Testis (tissue), 3 donors: ENCODE data around the gene URB1. TPM values are rescaled to one million over a fixed set of nuclear protein-coding genes. Genes with fewer than 3 reads are reported as not detected.

Experiments used
- DNase-seq: peaks from one replicate; pipeline ENCODE4 v3.0.0-alpha.2; 2019
- H3K27ac ChIP-seq, 2 donors: fragments of 200-600 bp; sonication (generic); one replicate each; pipeline ENCODE4 v1.5.1; 2019
- H3K27me3 ChIP-seq: fragments of 200-600 bp; sonication (generic); one replicate; pipeline ENCODE4 v1.5.1; 2019
- H3K36me3 ChIP-seq: fragments of 200-600 bp; sonication (generic); one replicate; pipeline ENCODE4 v1.5.1; 2017; ENCODE audit warnings: low read depth; ENCODE audit errors: missing control alignments
- H3K4me1 ChIP-seq: fragments of 200-600 bp; sonication (generic); one replicate; pipeline ENCODE4 v1.5.1; 2019
- H3K4me3 ChIP-seq, 2 donors: fragments of 200-600 bp; sonication (generic); one replicate each; pipeline ENCODE4 v1.5.1; 2017 to 2019
- H3K9me3 ChIP-seq: fragments of 200-600 bp; sonication (generic); one replicate; pipeline ENCODE4 v1.5.1; 2017
- CTCF ChIP-seq, 3 experiments: fragments of 450-650 bp in 2 of 3; fragments of 200-600 bp in 1 of 3; sonication (generic) in 1 of 3; IDR thresholded peaks; one replicate each; pipeline ENCODE4 v1.5.1; 2016 to 2019; ENCODE audit warnings: antibody characterized with exemption in 3 of 3, mild to moderate bottlenecking in 2 of 3, moderate library complexity in 1 of 3
- POLR2A ChIP-seq: fragments of 450-650 bp; IDR thresholded peaks from one replicate; pipeline ENCODE4 v1.6.1; 2017; ENCODE audit warnings: antibody characterized with exemption, mild to moderate bottlenecking, moderate library complexity
- WGBS, 2 donors: methylation state at CpG; one replicate each; pipeline ENCODE4 v1.1.5; 2018; 5-methylcytosine and 5-hydroxymethylcytosine counted together
- intact Hi-C: fragments of 100-400 bp; cut with DNase I; formaldehyde crosslinking; loops from one replicate; pipeline ENCODE4 v1.15.1; 2023; ENCODE audit warnings: low total_unique reads
- polyA plus RNA-seq: library from polyadenylated mRNA; stranded (reverse); fragments of 350-450 nt; fragmentation: Illumina TruSeq; extraction: RNeasy Lipid Tissue Mini Kit (QIAGEN cat#74804); gene quantifications from one replicate; pipeline ENCODE4 v1.2.3, GENCODE V29; 2014; ENCODE audit warnings: low read depth, low replicate concordance; ENCODE audit not compliant: insufficient read depth
- total RNA-seq, 2 donors: library from RNA; depleted of rRNA; stranded (reverse); fragments of >200 nt; gene quantifications; one replicate each; pipeline ENCODE4 v1.2.3, GENCODE V29; 2016

Gene URB1
- total and polyA plus RNA-seq, 3 donors from 2014 or later: 16.6 to 41.4 (median 38.8) TPM

- no peaks in the 10 kb centered on the region for H3K9me3 ChIP-seq
- H3K4me3 ChIP-seq: no peak overlapping the region
- H3K27me3 ChIP-seq: no peaks in the 10 kb centered on the region
- H3K4me1 ChIP-seq: peaks cover 20% of the 10 kb centered on the region
- H3K36me3 ChIP-seq: no peaks in the 10 kb centered on the region
- no peak overlapping the region for H3K27ac ChIP-seq
- WGBS, 2 donors: 88 to 92% methylated on average over 1 of the region's 1 CpG
- DNase-seq: no peak
- intact Hi-C loops: no loop called here
- no peak for TF ChIP-seq POLR2A
- TF ChIP-seq CTCF (IDR thresholded peaks at IDR 0.05): no peak
Measured at GRCh38 chr21:32332463-32332951, 60.3 kb downstream of the URB1 start.

GRCh38 chr21:32331444-32332305, 61.1 kb downstream of the URB1 start:
- DNase-seq: no peak
- H3K27ac ChIP-seq: peak overlapping the region; percentile 16 to 47
- no peaks in the 10 kb centered on the region for H3K9me3 ChIP-seq
- WGBS, 2 donors: 91 to 94% methylated on average over 9 of the region's 9 CpGs
- H3K4me3 ChIP-seq: no peak overlapping the region
- peaks cover 12% of the 10 kb centered on the region for H3K4me1 ChIP-seq
- no peaks in the 10 kb centered on the region for H3K36me3 ChIP-seq
- no peaks in the 10 kb centered on the region for H3K27me3 ChIP-seq
- intact Hi-C loops: no loop called here
- TF ChIP-seq CTCF (IDR thresholded peaks at IDR 0.05) (no peak), POLR2A (no peak)

DNA sequence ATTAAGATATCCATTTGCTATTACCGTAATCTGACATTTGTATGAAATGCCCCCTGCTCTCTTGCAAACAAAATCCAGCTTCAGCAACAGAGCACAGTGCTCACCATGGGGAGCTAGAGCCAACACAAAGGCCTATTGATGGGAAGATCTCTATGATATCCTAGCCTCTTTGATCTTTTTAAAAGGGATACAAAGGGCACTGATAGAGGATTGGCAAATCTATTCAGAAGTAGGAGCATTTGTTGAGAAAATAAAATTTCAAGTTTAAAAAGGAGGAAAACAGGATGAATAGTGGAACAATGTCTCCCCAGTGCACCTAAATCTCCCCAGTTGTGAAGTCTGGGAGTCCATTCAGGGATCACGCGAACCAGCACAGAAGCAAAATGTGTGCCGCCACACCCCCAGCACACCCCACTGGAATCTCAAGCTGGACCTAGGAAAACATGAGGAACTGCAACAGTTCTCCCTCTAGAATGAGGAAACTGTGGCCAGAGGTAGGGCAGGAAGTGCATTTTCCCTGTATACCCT, 62.0 kb downstream of the URB1 start:
- H3K27me3 ChIP-seq: no peaks in the 10 kb centered on the region
- H3K27ac ChIP-seq: peak overlapping the region in 1 of 2 donors; percentile 47
- H3K9me3 ChIP-seq: no peaks in the 10 kb centered on the region
- H3K4me3 ChIP-seq: no peak overlapping the region
- 67 to 89% methylated on average over 4 of the region's 4 CpGs for WGBS, 2 donors
- TF ChIP-seq CTCF (IDR thresholded peaks at IDR 0.05): no peak
- TF ChIP-seq POLR2A: no peak
- DNase-seq: no peak
- H3K36me3 ChIP-seq: no peaks in the 10 kb centered on the region
- intact Hi-C loops: no loop called here
- H3K4me1 ChIP-seq: peaks cover 7% of the 10 kb centered on the region

GRCh38 chr21:32329776-32330175, 63.0 kb downstream of the URB1 start:
- no peak overlapping the region for H3K4me3 ChIP-seq
- intact Hi-C loops: no loop called here
- H3K36me3 ChIP-seq: no peaks in the 10 kb centered on the region
- 67 to 89% methylated on average over 3 of the region's 3 CpGs for WGBS, 2 donors
- no peak for DNase-seq
- H3K27ac ChIP-seq: no peak overlapping the region
- TF ChIP-seq CTCF (IDR thresholded peaks at IDR 0.05) (no peak), POLR2A (no peak)
- H3K9me3 ChIP-seq: no peaks in the 10 kb centered on the region
- H3K27me3 ChIP-seq: no peaks in the 10 kb centered on the region
- peaks cover 7% of the 10 kb centered on the region for H3K4me1 ChIP-seq
